Measurements from ENCODE around the gene EXT2. TPM values are rescaled to one million over a fixed set of nuclear protein-coding genes. Genes with fewer than 3 reads are reported as not detected.

The EXT2 gene
- total RNA-seq, 3 donors from 2014 or later = 30.4 to 37.8 (median 35.3) TPM

DNA sequence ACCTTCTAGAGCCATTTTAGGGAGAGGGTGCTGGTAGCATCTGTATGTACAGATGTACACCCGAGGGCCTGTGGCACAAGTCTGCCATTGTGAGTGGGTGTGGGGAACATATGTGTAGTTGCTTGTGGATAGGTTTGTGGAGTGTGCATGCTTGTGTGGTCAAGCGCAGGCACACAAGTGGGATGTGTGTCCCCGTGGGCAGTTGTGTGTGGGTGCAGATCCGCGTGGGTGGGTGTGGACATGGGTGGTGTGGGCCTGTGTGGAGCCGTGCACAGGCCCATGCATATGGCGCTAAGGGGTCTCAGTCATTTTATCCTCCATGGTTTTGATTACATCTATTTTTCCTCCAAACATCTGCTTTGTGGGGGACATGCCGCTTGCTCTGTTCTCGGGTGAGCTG is 185.7 kb downstream of the EXT2 start:
- peaks cover 2% of the 10 kb centered on the region for H3K27me3 Mint-ChIP-seq (ENCODE audit: low read depth)
- ATAC-seq (no peak), DNase-seq (no peak)
- H3K36me3 Mint-ChIP-seq (ENCODE audit: insufficient read depth) = no peaks in the 10 kb centered on the region
- H3K9me3 Mint-ChIP-seq = no peaks in the 10 kb centered on the region
- H3K4me1 Mint-ChIP-seq (ENCODE audit: low read depth) = no peaks in the 10 kb centered on the region
- no peak overlapping the region for H3K4me3 Mint-ChIP-seq

GRCh38 chr11:44282620-44283019 is 187.1 kb downstream of the EXT2 start:
- Mint-ChIP-seq H3K9me3 (no peaks in the 10 kb centered on the region), H3K4me3 (no peak overlapping the region), H3K4me1 (ENCODE audit: low read depth) (no peaks in the 10 kb centered on the region), H3K36me3 (ENCODE audit: insufficient read depth) (no peaks in the 10 kb centered on the region), H3K27me3 (ENCODE audit: low read depth) (peaks cover 2% of the 10 kb centered on the region)
- no peak for ATAC-seq
- DNase-seq = no peak

- no peak for DNase-seq
- Mint-ChIP-seq H3K4me3 (no peak overlapping the region), H3K36me3 (ENCODE audit: insufficient read depth) (no peaks in the 10 kb centered on the region), H3K4me1 (ENCODE audit: low read depth) (no peaks in the 10 kb centered on the region), H3K9me3 (no peaks in the 10 kb centered on the region), H3K27me3 (ENCODE audit: low read depth) (no peaks in the 10 kb centered on the region)
- no peak for ATAC-seq
Observed at GRCh38 chr11:44285756-44286155, 190.3 kb downstream of the EXT2 start.

DNA sequence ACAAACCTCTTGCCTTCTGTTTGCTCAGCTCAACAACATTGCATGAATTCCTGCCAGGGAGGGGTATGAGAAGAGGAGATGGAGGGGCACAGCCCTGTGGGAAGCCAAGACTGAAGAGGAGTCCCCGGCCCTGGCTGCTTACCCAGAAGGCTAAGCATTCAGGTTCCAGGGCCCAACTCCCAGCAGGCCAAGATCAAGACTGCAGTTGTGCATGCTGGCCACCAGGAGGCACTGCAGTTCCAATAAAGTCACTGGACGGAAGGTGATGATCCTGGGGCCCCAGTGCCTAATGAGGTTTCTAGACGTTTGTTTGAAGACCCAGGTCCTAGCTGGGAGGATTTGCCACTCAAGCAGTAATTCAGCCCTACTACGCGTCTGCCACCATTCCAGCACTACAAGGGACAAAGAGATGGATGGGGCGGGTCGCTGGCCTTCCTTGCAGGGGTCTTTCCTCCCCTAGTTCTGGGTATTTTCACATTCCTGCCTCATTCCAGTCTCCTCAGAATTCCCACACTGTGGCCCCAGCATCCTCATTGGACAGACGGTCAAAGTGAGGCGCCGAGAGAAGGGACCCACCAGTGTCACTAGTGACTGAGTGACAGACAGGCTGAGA is 190.9 kb downstream of the EXT2 start:
- no peaks in the 10 kb centered on the region for H3K4me1 Mint-ChIP-seq (ENCODE audit: low read depth)
- H3K9me3 Mint-ChIP-seq = no peaks in the 10 kb centered on the region
- no peaks in the 10 kb centered on the region for H3K36me3 Mint-ChIP-seq (ENCODE audit: insufficient read depth)
- no peaks in the 10 kb centered on the region for H3K27me3 Mint-ChIP-seq (ENCODE audit: low read depth)
- H3K4me3 Mint-ChIP-seq = no peak overlapping the region
- ATAC-seq (peak; percentile 78), DNase-seq (peak; percentile 43)

- no peaks in the 10 kb centered on the region for H3K4me1 Mint-ChIP-seq (ENCODE audit: low read depth)
Observed at GRCh38 chr11:44286911-44287310, 191.4 kb downstream of the EXT2 start.

GRCh38 chr11:44288133-44288526 is 192.7 kb downstream of the EXT2 start:
- Mint-ChIP-seq H3K4me1 (ENCODE audit: low read depth) (no peaks in the 10 kb centered on the region), H3K27me3 (ENCODE audit: low read depth) (no peaks in the 10 kb centered on the region), H3K9me3 (no peaks in the 10 kb centered on the region), H3K36me3 (ENCODE audit: insufficient read depth) (no peaks in the 10 kb centered on the region), H3K4me3 (no peak overlapping the region)
- ATAC-seq (no peak), DNase-seq (no peak)

More at GRCh38 chr11:44286911-44287310, 191.4 kb downstream of the EXT2 start:
- H3K27me3 Mint-ChIP-seq (ENCODE audit: low read depth) = no peaks in the 10 kb centered on the region
- no peak overlapping the region for H3K4me3 Mint-ChIP-seq
- ATAC-seq (no peak), DNase-seq (no peak)
- H3K36me3 Mint-ChIP-seq (ENCODE audit: insufficient read depth) = no peaks in the 10 kb centered on the region
- H3K9me3 Mint-ChIP-seq = no peaks in the 10 kb centered on the region

- Mint-ChIP-seq H3K36me3 (ENCODE audit: insufficient read depth) (no peaks in the 10 kb centered on the region), H3K4me3 (no peak overlapping the region), H3K4me1 (ENCODE audit: low read depth) (no peaks in the 10 kb centered on the region), H3K27me3 (ENCODE audit: low read depth) (no peaks in the 10 kb centered on the region), H3K9me3 (no peaks in the 10 kb centered on the region)
- DNase-seq (no peak), ATAC-seq (no peak)
Observed at GRCh38 chr11:44290208-44290607, 194.7 kb downstream of the EXT2 start.

Other genes starting within 250 kb of the EXT2 start
- 10 to 100 TPM; 43.1 to 59.1 (median 58.0) TPM for gene ALKBH3, start 214.8 kb upstream of the EXT2 start, total RNA-seq
- gene C11orf96, start 153.0 kb upstream of the EXT2 start, total RNA-seq = under 1 TPM; 0.57 to 0.87 (median 0.78) TPM
- gene ACCSL, start 47.7 kb upstream of the EXT2 start, total RNA-seq = not detected
- 1 to 10 TPM in 2 of 3 donors, under 1 TPM in 1; 0.79 to 2.3 (median 1.4) TPM for gene ACCS, start 29.4 kb upstream of the EXT2 start, total RNA-seq
- gene ALX4, start 214.5 kb downstream of the EXT2 start, total RNA-seq = not detected